Measurements from ENCODE around the gene PLEKHG5.

PLEKHG5 gene

DNA sequence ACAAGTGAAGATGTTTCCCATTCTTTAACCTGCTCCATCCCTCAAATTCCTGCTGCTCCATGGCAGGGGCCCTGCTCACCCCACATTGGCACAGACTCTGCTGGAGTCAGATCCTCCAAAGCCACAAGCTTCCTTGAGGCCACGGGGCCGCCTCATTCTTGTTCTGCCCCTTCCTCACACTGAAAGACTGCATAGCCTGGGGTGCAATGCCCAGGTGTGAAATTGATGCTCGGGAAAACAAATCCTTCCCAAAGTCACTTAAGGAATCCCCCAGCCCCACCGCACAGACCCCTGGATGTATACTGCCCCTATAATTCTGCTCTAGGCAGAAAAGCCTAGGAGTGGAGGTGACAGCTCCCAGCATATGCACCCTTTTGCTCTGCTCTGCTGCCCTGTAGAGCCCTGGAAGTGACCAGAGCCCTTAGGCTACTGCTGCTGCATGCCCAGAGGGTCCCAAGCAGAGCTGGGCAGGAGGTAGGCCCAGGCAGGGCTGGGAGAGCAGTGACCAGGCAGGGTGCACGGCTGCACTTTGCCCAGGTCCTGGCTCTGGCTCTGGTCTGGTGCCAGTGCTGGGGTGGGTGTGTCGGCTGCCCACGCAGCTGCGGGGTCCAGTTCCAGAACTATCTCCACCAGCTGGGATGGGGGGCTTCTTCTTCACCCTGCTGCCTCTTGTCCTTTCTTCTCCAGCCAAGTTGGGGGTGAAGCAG, 73.4 kb downstream of the PLEKHG5 start:
- Mint-ChIP-seq H3K9me3 (no peaks in the 10 kb centered on the region), H3K27ac (no peak overlapping the region), H3K36me3 (no peaks in the 10 kb centered on the region), H3K27me3 (peaks cover 90% of the 10 kb centered on the region), H3K4me3 (no peak overlapping the region), H3K4me1 (peaks cover 7% of the 10 kb centered on the region)
- ATAC-seq, result no peak
